BLaER1 (cell line): Measurements from ENCODE around the gene CHCT1.
"Not testable (repeated sequence)": the region's sequence is repeated elsewhere in the genome, so short reads cannot be mapped to it uniquely, and the experiment has no call there.

Source experiments
- H3K27ac ChIP-seq: shearing (Covaris generic); formaldehyde crosslinking; 2 replicates; pipeline ENCODE4 v1.8.1; 2022
- H3K27me3 ChIP-seq: shearing (Covaris generic); formaldehyde crosslinking; 2 replicates; pipeline ENCODE4 v1.8.1; 2022
- H3K36me3 ChIP-seq: shearing (Covaris generic); formaldehyde crosslinking; 2 replicates; pipeline ENCODE4 v1.8.1; 2022
- H3K4me1 ChIP-seq: shearing (Covaris generic); formaldehyde crosslinking; 2 replicates; pipeline ENCODE4 v1.8.1; 2022
- H3K4me2 ChIP-seq: shearing (Covaris generic); formaldehyde crosslinking; 2 replicates; pipeline ENCODE4 v1.8.1; 2022
- H3K4me3 ChIP-seq: shearing (Covaris generic); formaldehyde crosslinking; 2 replicates; pipeline ENCODE4 v1.8.1; 2022
- H3K9ac ChIP-seq: shearing (Covaris generic); formaldehyde crosslinking; 2 replicates; pipeline ENCODE4 v1.8.1; 2022
- H3K9me3 ChIP-seq: shearing (Covaris generic); formaldehyde crosslinking; 2 replicates; pipeline ENCODE4 v1.8.1; 2022
- H4K20me1 ChIP-seq: shearing (Covaris generic); formaldehyde crosslinking; 2 replicates; pipeline ENCODE4 v1.8.1; 2022
- Cebpa-rat ChIP-seq: shearing (Covaris generic); IDR thresholded peaks from 2 replicates; pipeline ENCODE4 v1.8.1; 2022

Gene CHCT1

GRCh38 chr17:60422162-60422665 is at the start of gene CHCT1:
Gene CHCT1, plus strand, starts transcription at chr17:60422489. Its CDS starts 104 bp downstream, at chr17:60422593.
- no peak for TF ChIP-seq Cebpa-rat
- Histone ChIP-seq H3K9me3 (no peaks in the 10 kb centered on the region), H3K27ac (peak within 1 kb of the TSS; percentile 76), H3K4me2 (peak within 1 kb of the TSS; percentile 80), H3K36me3 (no peaks in the 10 kb centered on the region), H3K9ac (peak within 1 kb of the TSS; percentile 76), H3K4me1 (peaks cover 43% of the 10 kb centered on the region), H3K27me3 (peaks cover 3% of the 10 kb centered on the region; the same call in 1 of the 2 replicates), H3K4me3 (peak within 1 kb of the TSS; percentile 64), H4K20me1 (no peaks in the 10 kb centered on the region)

- Histone ChIP-seq H3K27me3 (no peaks in the 10 kb centered on the region), H3K4me2 (no peak overlapping the region), H3K4me3 (no peak overlapping the region), H3K9ac (no peak overlapping the region), H3K9me3 (no peaks in the 10 kb centered on the region), H3K36me3 (peaks cover 5% of the 10 kb centered on the region; the same call in 1 of the 2 replicates), H3K27ac (no peak overlapping the region), H4K20me1 (peaks cover 11% of the 10 kb centered on the region; the same call in 1 of the 2 replicates), H3K4me1 (peaks cover 9% of the 10 kb centered on the region)
- no peak for TF ChIP-seq Cebpa-rat
These were observed 49.4 kb upstream of the CHCT1 start for GRCh38 chr17:60372790-60373483.

GRCh38 chr17:60378187-60378586 is 44.1 kb upstream of the CHCT1 start:
- H3K9me3 ChIP-seq, H3K4me1 ChIP-seq, H3K27me3 ChIP-seq, H3K4me2 ChIP-seq, H3K4me3 ChIP-seq, H3K9ac ChIP-seq, H3K36me3 ChIP-seq, H3K27ac ChIP-seq: not testable (repeated sequence)
- H4K20me1 ChIP-seq = peaks cover 19% of the 10 kb centered on the region; the same call in 1 of the 2 replicates

- H3K27ac ChIP-seq, H3K36me3 ChIP-seq, H3K4me3 ChIP-seq, H3K27me3 ChIP-seq, H3K4me2 ChIP-seq, H3K4me1 ChIP-seq, H3K9me3 ChIP-seq, H3K9ac ChIP-seq: not testable (repeated sequence)
- H4K20me1 ChIP-seq = peaks cover 32% of the 10 kb centered on the region; the same call in 1 of the 2 replicates
These were observed 42.8 kb upstream of the CHCT1 start for GRCh38 chr17:60379461-60379860.

GRCh38 chr17:60381958-60382357 is 40.3 kb upstream of the CHCT1 start:
- Histone ChIP-seq H3K4me3 (no peak overlapping the region), H3K4me2 (no peak overlapping the region), H3K36me3 (peaks cover 6% of the 10 kb centered on the region), H3K4me1 (peaks cover 9% of the 10 kb centered on the region; the same call in 1 of the 2 replicates), H3K27ac (no peak overlapping the region), H3K27me3 (no peaks in the 10 kb centered on the region), H3K9me3 (no peaks in the 10 kb centered on the region), H3K9ac (no peak overlapping the region), H4K20me1 (peaks cover 57% of the 10 kb centered on the region)
- TF ChIP-seq Cebpa-rat = no peak

- H3K4me2 ChIP-seq = no peak overlapping the region
- peaks cover 6% of the 10 kb centered on the region for H3K36me3 ChIP-seq
- H3K9ac ChIP-seq = no peak overlapping the region
- TF ChIP-seq Cebpa-rat = peak; percentile 50; the same call in 1 of the 2 replicates
- H3K27me3 ChIP-seq = no peaks in the 10 kb centered on the region
- no peak overlapping the region for H3K27ac ChIP-seq
- H3K4me3 ChIP-seq = no peak overlapping the region
- no peaks in the 10 kb centered on the region for H3K9me3 ChIP-seq
- H4K20me1 ChIP-seq = peaks cover 71% of the 10 kb centered on the region
- H3K4me1 ChIP-seq = peaks cover 13% of the 10 kb centered on the region
These were observed 38.9 kb upstream of the CHCT1 start for GRCh38 chr17:60383379-60383778.

GRCh38 chr17:60384921-60385320 is 37.4 kb upstream of the CHCT1 start:
- H3K27ac ChIP-seq, H3K9ac ChIP-seq, H3K9me3 ChIP-seq, H3K4me3 ChIP-seq, H3K36me3 ChIP-seq, H3K4me2 ChIP-seq, H3K27me3 ChIP-seq: not testable (repeated sequence)
- Histone ChIP-seq H4K20me1 (peaks cover 86% of the 10 kb centered on the region), H3K4me1 (peaks cover 28% of the 10 kb centered on the region)

- Histone ChIP-seq H3K36me3 (peaks cover 6% of the 10 kb centered on the region), H3K4me1 (peaks cover 40% of the 10 kb centered on the region), H3K9me3 (no peaks in the 10 kb centered on the region), H3K27ac (no peak overlapping the region), H3K27me3 (no peaks in the 10 kb centered on the region), H3K4me3 (no peak overlapping the region), H4K20me1 (peaks cover 94% of the 10 kb centered on the region), H3K9ac (no peak overlapping the region), H3K4me2 (0 out of 2 replicates have a peak overlapping the region, but pooled peaks have one; percentile 1)
- no peak for TF ChIP-seq Cebpa-rat
These were observed 35.9 kb upstream of the CHCT1 start for GRCh38 chr17:60386147-60387058.

- peaks cover 6% of the 10 kb centered on the region; the same call in 1 of the 2 replicates for H3K36me3 ChIP-seq
- H3K4me1 ChIP-seq = peaks cover 41% of the 10 kb centered on the region
- peaks cover 81% of the 10 kb centered on the region for H4K20me1 ChIP-seq
- no peak overlapping the region for H3K4me2 ChIP-seq
- no peak overlapping the region for H3K9ac ChIP-seq
- no peak overlapping the region for H3K4me3 ChIP-seq
- no peak for TF ChIP-seq Cebpa-rat
- H3K27ac ChIP-seq = no peak overlapping the region
- no peaks in the 10 kb centered on the region for H3K9me3 ChIP-seq
- H3K27me3 ChIP-seq = no peaks in the 10 kb centered on the region
These were observed 34.6 kb upstream of the CHCT1 start for GRCh38 chr17:60387666-60388065.

GRCh38 chr17:60388742-60389141 is 33.5 kb upstream of the CHCT1 start:
- Histone ChIP-seq H3K9me3 (no peaks in the 10 kb centered on the region), H3K9ac (no peak overlapping the region), H4K20me1 (peaks cover 70% of the 10 kb centered on the region), H3K4me2 (0 out of 2 replicates have a peak overlapping the region, but pooled peaks have one; percentile 15), H3K4me3 (no peak overlapping the region), H3K36me3 (peaks cover 6% of the 10 kb centered on the region; the same call in 1 of the 2 replicates), H3K27ac (no peak overlapping the region), H3K4me1 (peaks cover 50% of the 10 kb centered on the region), H3K27me3 (no peaks in the 10 kb centered on the region)
- no peak for TF ChIP-seq Cebpa-rat
